Stimulated activated CD8-positive, alpha-beta memory T cell treated with anti-CD3 and anti-CD28 coated beads, Interleukin-12 subunit alpha, Interleukin-12 subunit beta, amount 100 ng/mL, for 24 hours (primary cell): ENCODE data around the gene PITX1.

Experiments
- DNase-seq: peaks from one replicate; pipeline ENCODE4 v3.0.0-alpha.2; 2020; ENCODE audit errors: extremely low read depth

PITX1 gene

GRCh38 chr5:135029477-135030122 is 4.4 kb downstream of the PITX1 start:
- no peak for DNase-seq

- no peak for DNase-seq
These were observed 5.1 kb downstream of the PITX1 start for GRCh38 chr5:135028791-135029476.

- DNase-seq: no peak
These were observed 6.1 kb downstream of the PITX1 start for GRCh38 chr5:135027697-135028615.

DNA sequence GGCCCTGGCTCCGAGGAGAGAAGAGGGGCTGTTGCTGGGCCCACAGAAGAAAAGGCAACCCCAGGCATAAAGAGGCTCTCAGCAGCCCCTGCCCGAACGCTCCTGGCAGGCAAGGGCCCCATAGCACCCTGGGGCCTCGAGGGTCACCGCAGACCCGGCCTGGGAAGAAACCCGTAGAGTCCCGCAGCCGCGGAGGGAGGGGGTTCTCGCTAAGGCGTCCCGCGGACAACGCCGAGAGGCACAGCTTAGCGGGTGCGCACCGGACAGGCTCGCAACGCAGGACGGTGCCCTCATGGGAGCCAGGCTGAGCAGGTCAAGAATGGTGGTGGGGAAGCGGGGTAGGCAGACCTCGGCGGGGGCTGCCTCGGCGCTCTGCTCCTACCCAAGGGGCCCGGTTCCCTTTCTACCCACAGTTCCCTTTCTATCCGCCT is 6.7 kb downstream of the PITX1 start:
- no peak for DNase-seq

DNA sequence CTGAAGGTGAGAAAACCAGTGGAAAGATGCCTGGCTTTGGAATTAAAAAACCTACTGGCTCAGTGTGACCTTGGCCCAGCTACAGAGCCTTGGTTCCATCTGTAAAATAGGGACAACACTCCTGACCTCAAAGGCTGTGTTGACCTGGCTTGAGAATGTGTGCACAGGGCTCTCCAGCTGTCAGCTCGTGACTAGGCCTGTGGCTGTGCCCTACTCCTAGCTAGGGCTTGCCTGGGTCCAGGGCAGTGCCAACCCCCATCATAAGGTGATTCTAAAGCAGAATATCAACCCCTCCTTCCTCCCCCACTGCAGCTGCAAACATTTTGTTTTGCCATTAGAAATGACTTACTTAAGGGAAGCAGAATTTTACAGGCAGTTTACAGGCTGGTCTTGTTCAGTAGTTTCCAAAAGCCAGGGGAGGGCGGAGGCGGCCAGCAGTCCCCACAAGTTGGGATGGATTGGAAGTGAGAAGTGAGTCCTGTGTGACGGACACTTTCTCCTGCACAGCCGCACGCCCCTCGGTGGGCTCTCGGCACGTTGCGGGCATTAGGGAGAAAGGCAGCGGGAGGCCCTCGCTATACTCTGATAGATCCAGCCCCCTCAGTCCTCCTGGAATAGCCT is 7.3 kb downstream of the PITX1 start:
- no peak for DNase-seq

GRCh38 chr5:135025730-135026644 is 8.0 kb downstream of the PITX1 start:
- no peak for DNase-seq

- no peak for DNase-seq
These were observed 8.9 kb downstream of the PITX1 start for GRCh38 chr5:135024956-135025729.

DNA sequence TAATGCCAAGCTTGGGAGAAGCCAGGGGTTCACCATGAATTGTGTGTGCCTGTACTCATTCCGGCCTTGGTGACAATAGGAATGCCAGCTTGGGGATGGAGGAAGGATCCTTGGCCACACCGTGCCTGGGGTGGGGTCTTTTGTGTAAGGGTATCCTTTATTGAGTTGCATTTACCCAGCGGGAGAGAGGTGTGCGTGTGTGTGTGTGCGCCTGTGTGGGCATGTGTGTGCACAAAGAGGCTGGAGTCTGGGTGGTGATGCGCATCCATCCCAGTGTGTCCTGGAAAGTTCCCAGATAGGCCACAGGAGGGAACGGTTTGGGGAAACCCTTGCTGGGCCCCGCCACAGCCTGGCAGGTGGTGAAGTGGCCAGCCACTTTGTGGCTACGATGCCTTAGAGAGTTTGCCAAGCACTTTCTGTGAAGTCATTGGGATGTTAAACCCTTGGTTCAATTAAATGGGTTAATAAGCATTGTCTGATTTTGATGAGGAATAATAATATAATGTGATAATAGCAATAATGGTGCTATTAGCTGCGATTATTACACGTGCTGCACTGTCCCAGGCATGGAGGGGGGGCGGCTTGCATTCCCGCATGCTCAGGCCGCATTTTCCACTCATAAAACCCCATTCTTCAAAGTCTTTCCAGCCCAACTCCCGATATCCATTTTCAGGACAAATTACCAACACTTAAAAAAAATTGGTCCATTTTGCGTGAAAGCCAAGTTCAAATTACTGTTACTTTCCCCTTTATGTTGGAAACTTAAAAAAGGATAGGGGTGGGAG is 13.7 kb downstream of the PITX1 start:
- no peak for DNase-seq

- no peak for DNase-seq
These were observed 14.7 kb downstream of the PITX1 start for GRCh38 chr5:135019314-135019713.

DNA sequence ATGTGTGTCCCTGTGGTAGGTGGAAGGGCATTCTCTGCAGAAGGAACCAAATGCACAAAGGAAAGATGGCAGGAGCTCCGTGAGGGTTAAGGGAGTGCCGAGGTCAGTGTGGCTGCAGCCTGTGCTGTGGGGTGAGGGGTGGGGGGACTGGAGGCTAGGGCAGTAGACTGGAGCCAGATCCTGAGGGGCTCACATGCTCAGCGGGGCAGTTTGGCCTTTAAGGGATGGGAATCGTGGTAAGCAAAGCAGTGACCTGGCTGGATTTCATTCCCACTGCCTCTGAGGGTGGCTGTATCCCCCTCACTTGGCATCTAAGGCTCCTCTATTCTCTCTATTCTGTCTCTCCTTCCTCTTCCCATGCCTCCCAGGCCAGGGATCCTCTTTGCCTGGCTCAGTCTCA is 15.6 kb downstream of the PITX1 start:
- no peak for DNase-seq

GRCh38 chr5:135016861-135017290 is 17.2 kb downstream of the PITX1 start:
- no peak for DNase-seq

GRCh38 chr5:135015942-135016341 is 18.1 kb downstream of the PITX1 start:
- no peak for DNase-seq

- DNase-seq: no peak
These were observed 20.0 kb downstream of the PITX1 start for GRCh38 chr5:135013947-135014570.

GRCh38 chr5:135013445-135013844 is 20.6 kb downstream of the PITX1 start:
- no peak for DNase-seq

GRCh38 chr5:135012951-135013391 is 21.1 kb downstream of the PITX1 start:
- DNase-seq: no peak

DNA sequence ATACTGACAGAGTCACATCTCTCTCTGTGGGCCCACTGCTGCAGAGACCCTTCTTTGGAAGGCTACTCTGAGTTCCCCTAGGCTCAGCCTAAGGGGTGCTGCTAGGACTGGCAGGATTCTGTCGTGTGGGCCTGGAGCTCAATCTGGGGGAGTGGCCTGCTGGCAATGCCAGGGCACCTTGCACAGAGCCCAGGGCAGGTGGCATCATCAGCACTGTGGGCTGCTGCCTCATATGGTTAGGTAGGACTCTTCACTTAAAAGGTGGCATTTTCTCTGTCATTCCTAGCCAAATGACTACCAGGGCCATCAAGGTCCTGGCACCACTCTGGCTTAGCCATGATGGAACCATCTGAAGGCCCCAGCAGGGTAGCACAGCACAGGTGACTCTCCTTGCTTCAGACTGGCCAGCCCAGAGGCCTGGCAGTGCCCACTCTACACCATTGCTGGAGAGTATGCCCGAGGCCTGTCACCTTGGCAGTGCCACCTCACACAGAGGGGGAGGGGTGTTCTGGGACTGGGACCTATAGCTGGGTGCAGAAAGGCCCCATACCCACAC is 21.9 kb downstream of the PITX1 start:
- no peak for DNase-seq

DNA sequence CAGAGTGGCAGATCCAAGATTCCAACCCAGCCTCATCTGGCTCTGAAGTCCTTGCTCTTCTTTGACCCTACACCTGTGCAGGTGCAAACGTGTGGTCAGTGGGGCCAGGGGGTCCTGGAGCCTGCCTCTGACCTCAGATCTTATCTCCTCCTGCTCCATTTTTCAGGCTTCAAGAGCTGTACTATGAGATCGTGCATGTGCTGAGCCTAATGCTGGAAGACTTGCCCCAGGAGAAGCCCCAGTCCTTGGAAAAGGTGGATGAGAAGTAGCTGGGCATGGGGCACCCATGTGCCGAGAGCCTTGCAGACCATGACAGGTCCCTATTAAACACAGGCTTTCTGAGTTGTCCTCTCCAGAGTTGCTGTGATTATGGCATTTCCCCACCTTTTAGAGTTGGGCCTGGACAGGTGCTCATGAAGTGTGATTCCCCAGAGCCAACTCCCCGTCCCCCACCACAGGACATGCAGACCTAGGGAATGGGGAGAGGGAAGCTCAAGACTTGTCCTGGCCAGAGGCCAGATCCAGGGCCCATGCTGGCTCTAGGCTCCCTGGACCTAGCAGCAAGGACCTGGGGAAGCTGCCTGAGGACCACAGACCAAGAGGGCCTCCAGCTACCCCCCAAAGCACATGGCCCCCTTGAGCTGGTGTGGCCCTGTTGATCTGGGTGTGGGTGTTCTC is 22.5 kb downstream of the PITX1 start:
- DNase-seq: no peak
